IPS-20b (cell line): ENCODE results near the gene FOXR2.

Experiments
- H3K27ac ChIP-seq: one replicate; pipeline ENCODE4 v1.5.1; 2013; ENCODE audit warnings: low read length
- H3K27me3 ChIP-seq: 2 replicates; pipeline ENCODE4 v1.6.1; 2013; ENCODE audit warnings: mild to moderate bottlenecking, low read length, inconsistent platforms; ENCODE audit not compliant: insufficient read depth
- H3K36me3 ChIP-seq: 2 replicates; pipeline ENCODE4 v1.6.1; 2013; ENCODE audit warnings: low read depth, mild to moderate bottlenecking, inconsistent platforms, low read length, moderate library complexity; ENCODE audit not compliant: insufficient read depth
- H3K4me1 ChIP-seq: 2 replicates; pipeline ENCODE4 v1.6.1; 2013; ENCODE audit warnings: mild to moderate bottlenecking, control low read depth, inconsistent platforms, low read length, moderate library complexity; ENCODE audit not compliant: insufficient read depth
- H3K4me3 ChIP-seq: 2 replicates; pipeline ENCODE4 v1.5.1; 2013; ENCODE audit warnings: mild to moderate bottlenecking, low read length, inconsistent platforms
- H3K9ac ChIP-seq: 2 replicates; pipeline ENCODE4 v1.6.1; 2013; ENCODE audit warnings: low read depth, mild to moderate bottlenecking, inconsistent platforms, low read length, moderate library complexity
- H3K9me3 ChIP-seq: 2 replicates; pipeline ENCODE4 v1.6.1; 2013; ENCODE audit warnings: mild to moderate bottlenecking, low read depth, low read length, inconsistent platforms; ENCODE audit not compliant: insufficient read depth

The FOXR2 gene, protein sequence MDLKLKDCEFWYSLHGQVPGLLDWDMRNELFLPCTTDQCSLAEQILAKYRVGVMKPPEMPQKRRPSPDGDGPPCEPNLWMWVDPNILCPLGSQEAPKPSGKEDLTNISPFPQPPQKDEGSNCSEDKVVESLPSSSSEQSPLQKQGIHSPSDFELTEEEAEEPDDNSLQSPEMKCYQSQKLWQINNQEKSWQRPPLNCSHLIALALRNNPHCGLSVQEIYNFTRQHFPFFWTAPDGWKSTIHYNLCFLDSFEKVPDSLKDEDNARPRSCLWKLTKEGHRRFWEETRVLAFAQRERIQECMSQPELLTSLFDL

GRCh38 chrX:55623100-55623499, at the start of gene FOXR2:
Gene FOXR2, plus strand, starts transcription at chrX:55623400. Its CDS starts 312 bp downstream, at chrX:55623712.
- no peak within 1 kb of the TSS for H3K27ac ChIP-seq

DNA sequence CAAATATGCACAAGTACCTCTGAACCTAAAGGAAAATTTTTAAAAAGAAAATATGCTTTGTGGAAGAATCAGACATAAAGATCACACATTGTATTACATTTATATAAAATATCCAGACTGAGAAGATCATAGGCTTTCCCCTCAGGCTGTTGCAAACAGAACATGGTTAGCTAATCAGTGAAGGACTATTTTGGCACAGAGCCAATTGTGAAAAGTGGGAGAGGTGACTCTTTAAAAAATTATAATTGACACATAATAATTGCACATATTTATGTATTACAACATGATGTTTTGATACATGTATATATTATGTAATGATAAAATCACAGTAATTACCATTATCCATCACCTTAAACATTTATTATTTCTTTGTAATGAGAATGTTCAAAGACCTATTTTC, 44.1 kb upstream of the FOXR2 start:
- H3K9me3 ChIP-seq = peaks cover 13% of the 10 kb centered on the region; the same call in 1 of the 2 replicates
- H3K27me3 ChIP-seq = no peaks in the 10 kb centered on the region
- H3K36me3 ChIP-seq = no peaks in the 10 kb centered on the region
- H3K4me1 ChIP-seq = no peaks in the 10 kb centered on the region
- H3K27ac ChIP-seq = no peak overlapping the region
- H3K9ac ChIP-seq = no peak overlapping the region
- H3K4me3 ChIP-seq = no peak overlapping the region

More at GRCh38 chrX:55623100-55623499, at the start of gene FOXR2:
- H3K27me3 ChIP-seq = no peaks in the 10 kb centered on the region
- H3K36me3 ChIP-seq = no peaks in the 10 kb centered on the region
- H3K4me3 ChIP-seq = no peak within 1 kb of the TSS
- H3K9ac ChIP-seq = no peak within 1 kb of the TSS
- H3K4me1 ChIP-seq = no peaks in the 10 kb centered on the region
- H3K9me3 ChIP-seq = peaks cover 26% of the 10 kb centered on the region; the same call in 1 of the 2 replicates

DNA sequence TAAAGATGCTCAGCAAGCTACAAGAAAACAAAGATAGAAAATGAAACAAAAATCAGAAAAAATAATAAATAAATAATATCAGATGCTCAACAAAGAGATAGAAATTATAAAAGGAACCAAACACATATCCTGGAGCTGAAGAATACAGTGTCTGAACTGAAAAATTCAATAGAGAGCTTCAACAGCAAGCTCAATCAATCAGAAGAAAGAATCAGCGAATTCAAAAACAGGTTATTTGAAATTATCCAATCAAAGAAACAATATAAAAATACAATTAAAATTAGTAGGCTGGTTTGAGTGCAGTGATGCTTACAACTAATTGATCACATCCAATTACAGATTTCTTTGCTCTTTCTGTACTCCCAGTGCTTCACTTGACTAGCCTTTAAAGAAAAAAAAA, 40.8 kb upstream of the FOXR2 start:
- no peaks in the 10 kb centered on the region for H3K27me3 ChIP-seq

DNA sequence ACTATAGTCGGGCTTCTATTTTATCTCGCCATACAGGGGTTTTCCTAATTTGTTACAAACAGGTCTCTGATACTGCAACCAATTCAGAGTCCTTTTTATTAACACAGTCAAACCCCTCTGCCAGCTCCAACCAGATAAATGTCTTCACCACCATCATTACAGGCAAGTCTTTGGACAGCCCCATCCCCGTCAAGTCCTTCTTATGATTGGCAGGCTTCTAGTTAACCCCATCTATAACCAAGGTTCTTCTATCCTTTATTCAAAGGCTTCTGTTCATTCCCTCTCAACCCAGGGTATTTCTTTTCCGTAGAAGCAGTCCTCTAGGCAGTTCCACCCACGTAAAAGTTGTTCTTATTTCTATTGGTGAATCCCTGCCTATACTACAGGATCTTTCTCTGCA, 29.9 kb upstream of the FOXR2 start:
- Histone ChIP-seq H3K4me3 (no peak overlapping the region), H3K27me3 (no peaks in the 10 kb centered on the region), H3K36me3 (no peaks in the 10 kb centered on the region), H3K9ac (no peak overlapping the region), H3K4me1 (no peaks in the 10 kb centered on the region), H3K27ac (no peak overlapping the region), H3K9me3 (peaks cover 9% of the 10 kb centered on the region; the same call in 1 of the 2 replicates)

More for the DNA sequence above, 40.8 kb upstream of the FOXR2 start:
- Histone ChIP-seq H3K4me1 (no peaks in the 10 kb centered on the region), H3K36me3 (no peaks in the 10 kb centered on the region), H3K9ac (no peak overlapping the region), H3K9me3 (peaks cover 21% of the 10 kb centered on the region; the same call in 1 of the 2 replicates), H3K4me3 (no peak overlapping the region), H3K27ac (no peak overlapping the region)

GRCh38 chrX:55593756-55594257, 29.4 kb upstream of the FOXR2 start:
- Histone ChIP-seq H3K27me3 (no peaks in the 10 kb centered on the region), H3K36me3 (no peaks in the 10 kb centered on the region), H3K27ac (no peak overlapping the region), H3K9ac (no peak overlapping the region), H3K9me3 (peaks cover 14% of the 10 kb centered on the region; the same call in 1 of the 2 replicates), H3K4me3 (no peak overlapping the region), H3K4me1 (no peaks in the 10 kb centered on the region)

DNA sequence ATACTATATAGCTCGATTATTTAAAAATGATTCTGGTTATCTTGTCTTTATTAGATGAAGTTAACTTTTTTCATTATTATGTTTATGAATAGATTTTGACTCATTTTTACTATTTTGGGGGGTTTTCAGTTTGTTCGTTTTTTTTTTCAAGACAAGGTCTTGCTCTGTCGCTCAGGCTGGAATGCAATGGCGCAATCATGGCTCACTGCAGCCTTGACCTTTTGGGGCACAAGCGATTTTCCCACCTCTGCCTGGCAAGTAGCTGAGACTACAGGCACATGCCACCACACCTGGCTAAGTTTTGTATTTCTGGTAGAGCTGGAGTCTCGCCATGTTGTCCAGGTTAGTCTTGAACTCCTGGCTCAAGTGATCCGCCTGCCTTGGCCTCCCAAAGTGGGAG, 24.9 kb upstream of the FOXR2 start:
- Histone ChIP-seq H3K9me3 (peaks cover 11% of the 10 kb centered on the region; the same call in 1 of the 2 replicates), H3K36me3 (no peaks in the 10 kb centered on the region), H3K4me1 (no peaks in the 10 kb centered on the region), H3K27ac (no peak overlapping the region), H3K27me3 (no peaks in the 10 kb centered on the region), H3K9ac (no peak overlapping the region), H3K4me3 (no peak overlapping the region)

GRCh38 chrX:55619547-55619946, 3.7 kb upstream of the FOXR2 start:
- H3K36me3 ChIP-seq = no peaks in the 10 kb centered on the region
- H3K4me1 ChIP-seq = no peaks in the 10 kb centered on the region
- H3K9ac ChIP-seq = no peak overlapping the region
- no peak overlapping the region for H3K4me3 ChIP-seq
- H3K9me3 ChIP-seq = peaks cover 31% of the 10 kb centered on the region; the same call in 1 of the 2 replicates
- no peaks in the 10 kb centered on the region for H3K27me3 ChIP-seq
- no peak overlapping the region for H3K27ac ChIP-seq

GRCh38 chrX:55624403-55624802, 1.2 kb downstream of the FOXR2 start:
- H3K4me3 ChIP-seq = no peak overlapping the region
- H3K27ac ChIP-seq = no peak overlapping the region
- no peaks in the 10 kb centered on the region for H3K27me3 ChIP-seq
- H3K9ac ChIP-seq = no peak overlapping the region
- no peaks in the 10 kb centered on the region for H3K36me3 ChIP-seq
- H3K4me1 ChIP-seq = no peaks in the 10 kb centered on the region
- peaks cover 24% of the 10 kb centered on the region; the same call in 1 of the 2 replicates for H3K9me3 ChIP-seq

GRCh38 chrX:55636109-55636508, 12.9 kb downstream of the FOXR2 start:
- Histone ChIP-seq H3K9me3 (peaks cover 15% of the 10 kb centered on the region), H3K27me3 (no peaks in the 10 kb centered on the region)

DNA sequence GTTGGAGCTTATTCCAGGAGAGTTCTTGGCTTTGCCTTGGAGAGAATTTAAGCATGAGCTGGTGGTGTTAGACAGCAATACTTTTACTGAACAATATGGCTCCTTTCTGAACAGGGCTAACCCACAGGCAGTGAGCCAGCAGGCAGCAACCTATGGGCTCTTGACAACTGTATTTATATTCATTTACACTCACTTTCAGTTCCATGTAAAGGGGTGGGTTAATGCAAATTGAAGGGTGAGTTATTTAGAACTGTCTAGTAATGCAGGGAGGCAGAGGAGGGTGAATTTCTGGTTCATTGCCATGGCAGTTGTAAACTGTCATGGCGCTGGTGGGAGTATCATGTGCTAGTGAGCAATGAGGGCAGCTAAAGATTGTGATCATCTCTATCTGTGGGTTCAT, 15.7 kb downstream of the FOXR2 start:
- Histone ChIP-seq H3K9me3 (peaks cover 23% of the 10 kb centered on the region), H3K36me3 (no peaks in the 10 kb centered on the region), H3K27ac (no peak overlapping the region), H3K27me3 (no peaks in the 10 kb centered on the region), H3K9ac (no peak overlapping the region), H3K4me3 (no peak overlapping the region), H3K4me1 (no peaks in the 10 kb centered on the region)

More at GRCh38 chrX:55636109-55636508, 12.9 kb downstream of the FOXR2 start:
- Histone ChIP-seq H3K36me3 (no peaks in the 10 kb centered on the region), H3K4me1 (no peaks in the 10 kb centered on the region), H3K27ac (no peak overlapping the region), H3K9ac (no peak overlapping the region), H3K4me3 (no peak overlapping the region)

- Histone ChIP-seq H3K36me3 (no peaks in the 10 kb centered on the region), H3K9ac (no peak overlapping the region), H3K27ac (no peak overlapping the region), H3K4me3 (no peak overlapping the region), H3K9me3 (peaks cover 20% of the 10 kb centered on the region), H3K4me1 (no peaks in the 10 kb centered on the region), H3K27me3 (no peaks in the 10 kb centered on the region)
Observed at GRCh38 chrX:55640854-55641253, 17.7 kb downstream of the FOXR2 start.

GRCh38 chrX:55648434-55648833, 25.2 kb downstream of the FOXR2 start:
- H3K27ac ChIP-seq = no peak overlapping the region
- peaks cover 16% of the 10 kb centered on the region; the same call in 1 of the 2 replicates for H3K9me3 ChIP-seq
- no peaks in the 10 kb centered on the region for H3K36me3 ChIP-seq
- no peak overlapping the region for H3K9ac ChIP-seq
- no peaks in the 10 kb centered on the region for H3K4me1 ChIP-seq
- no peak overlapping the region for H3K4me3 ChIP-seq
- H3K27me3 ChIP-seq = no peaks in the 10 kb centered on the region
